Measurements from ENCODE around the gene COBL.

COBL gene

GRCh38 chr7:51235593-51236313, 80.9 kb downstream of the COBL start:
- DNase-seq (ENCODE audit: extremely low read depth in 1 of 2, low read depth in 1 of 2) = no peak

GRCh38 chr7:51234609-51235308, 81.8 kb downstream of the COBL start:
- no peak for DNase-seq (ENCODE audit: extremely low read depth in 1 of 2, low read depth in 1 of 2)

GRCh38 chr7:51234139-51234538, 82.5 kb downstream of the COBL start:
- no peak for DNase-seq (ENCODE audit: extremely low read depth in 1 of 2, low read depth in 1 of 2)

- DNase-seq (ENCODE audit: extremely low read depth in 1 of 2, low read depth in 1 of 2) = no peak
Observed at GRCh38 chr7:51233374-51233773, 83.2 kb downstream of the COBL start.

- DNase-seq (ENCODE audit: extremely low read depth in 1 of 2, low read depth in 1 of 2) = no peak
Observed at GRCh38 chr7:51230723-51231122, 85.9 kb downstream of the COBL start.

GRCh38 chr7:51230324-51230625, 86.3 kb downstream of the COBL start:
- no peak for DNase-seq (ENCODE audit: extremely low read depth in 1 of 2, low read depth in 1 of 2)

GRCh38 chr7:51229620-51230323, 86.8 kb downstream of the COBL start:
- no peak for DNase-seq (ENCODE audit: extremely low read depth in 1 of 2, low read depth in 1 of 2)

GRCh38 chr7:51229106-51229537, 87.5 kb downstream of the COBL start:
- DNase-seq (ENCODE audit: extremely low read depth in 1 of 2, low read depth in 1 of 2) = no peak

- no peak for DNase-seq (ENCODE audit: extremely low read depth in 1 of 2, low read depth in 1 of 2)
Observed at GRCh38 chr7:51228386-51228958, 88.1 kb downstream of the COBL start.

- no peak for DNase-seq (ENCODE audit: extremely low read depth in 1 of 2, low read depth in 1 of 2)
Observed at GRCh38 chr7:51227861-51228260, 88.7 kb downstream of the COBL start.

- DNase-seq (ENCODE audit: extremely low read depth in 1 of 2, low read depth in 1 of 2) = no peak
Observed at GRCh38 chr7:51226916-51227535, 89.6 kb downstream of the COBL start.

GRCh38 chr7:51226063-51226755, 90.4 kb downstream of the COBL start:
- no peak for DNase-seq (ENCODE audit: extremely low read depth in 1 of 2, low read depth in 1 of 2)

- no peak for DNase-seq (ENCODE audit: extremely low read depth in 1 of 2, low read depth in 1 of 2)
Observed at GRCh38 chr7:51224811-51225595, 91.6 kb downstream of the COBL start.

GRCh38 chr7:51223505-51223904, 93.1 kb downstream of the COBL start:
- DNase-seq (ENCODE audit: extremely low read depth in 1 of 2, low read depth in 1 of 2) = no peak

GRCh38 chr7:51222916-51223315, 93.7 kb downstream of the COBL start:
- DNase-seq (ENCODE audit: extremely low read depth in 1 of 2, low read depth in 1 of 2) = no peak

GRCh38 chr7:51220226-51220625, 96.4 kb downstream of the COBL start:
- no peak for DNase-seq (ENCODE audit: extremely low read depth in 1 of 2, low read depth in 1 of 2)

- DNase-seq (ENCODE audit: extremely low read depth in 1 of 2, low read depth in 1 of 2) = no peak
Observed at GRCh38 chr7:51219261-51219988, 97.2 kb downstream of the COBL start.

- DNase-seq (ENCODE audit: extremely low read depth in 1 of 2, low read depth in 1 of 2) = no peak
Observed at GRCh38 chr7:51217804-51218203, 98.8 kb downstream of the COBL start.

- no peak for DNase-seq (ENCODE audit: extremely low read depth in 1 of 2, low read depth in 1 of 2)
Observed at GRCh38 chr7:51214098-51214497, 102.5 kb downstream of the COBL start.

All from stimulated activated CD8-positive, alpha-beta memory T cell treated with anti-CD3 and anti-CD28 coated beads, Interleukin-7, amount 100 ng/mL, for 48 hours (primary cell).